Measurements from ENCODE around the gene MTUS2. TPM values are rescaled to one million over a fixed set of nuclear protein-coding genes. Genes with fewer than 3 reads are reported as not detected.

MTUS2 gene
- total and polyA plus RNA-seq, 9 of the 15 experiments (the other 6 are each of a cell fraction or from before 2014, with no cell fraction given): 0.01 to 0.28 (median 0.06) TPM; not detected in 1

DNA sequence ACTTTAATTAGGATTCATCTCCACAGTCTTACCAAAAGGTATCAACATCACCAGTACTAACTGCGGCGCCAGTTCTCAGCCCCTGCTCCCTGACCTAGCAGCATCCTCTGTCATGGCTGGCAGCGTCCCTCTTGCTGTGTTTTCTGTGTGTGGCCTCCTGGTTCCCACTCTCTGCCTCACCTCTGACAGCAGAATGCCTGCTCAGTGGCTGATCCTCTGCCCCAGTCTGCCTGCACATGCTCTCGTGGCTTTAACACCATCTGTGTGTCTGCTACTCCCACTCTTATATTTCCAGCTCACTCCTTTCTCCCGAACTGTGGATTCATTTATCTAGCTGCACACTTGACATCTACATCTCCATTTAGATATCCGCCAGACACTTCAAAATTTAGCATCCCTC is 341.5 kb downstream of the MTUS2 start:
- Histone ChIP-seq H3K4me2 (ENCODE audit: insufficient read depth, low read length) (no peak overlapping the region), H4K20me1 (replicated peaks; ENCODE audit: control insufficient read depth, insufficient read depth, low read length) (no peaks in the 10 kb centered on the region), H3K9me3 (replicated peaks; ENCODE audit: control insufficient read depth, insufficient read depth, low read depth, low read length) (no peaks in the 10 kb centered on the region), H3K4me3 (no peak overlapping the region), H3K4me1 (replicated peaks in 1 of 2; ENCODE audit: control insufficient read depth in 2 of 2, insufficient read depth in 2 of 2, low read length in 2 of 2) (no peaks in the 10 kb centered on the region), H2AFZ (ENCODE audit: low read depth, low read length) (no peak overlapping the region), H3K27ac (ENCODE audit: extremely low read depth, low read depth, low read length) (no peak overlapping the region), H3K27me3 (ENCODE audit: control insufficient read depth in 2 of 2, insufficient read depth in 2 of 2, low read length in 2 of 2) (no peaks in the 10 kb centered on the region), H3K9me1 (ENCODE audit: control insufficient read depth, insufficient read depth, low read length) (no peaks in the 10 kb centered on the region), H3K9ac (ENCODE audit: insufficient read depth in 1 of 2, low read depth in 2 of 2, low read length in 2 of 2) (no peak overlapping the region), H3K36me3 (ENCODE audit: control insufficient read depth, insufficient read depth, low read length) (no peaks in the 10 kb centered on the region), H3K79me2 (ENCODE audit: control insufficient read depth, insufficient read depth, low read length) (no peaks in the 10 kb centered on the region)
- intact Hi-C loops (cut with micrococcal nuclease) (no loop called here), in situ Hi-C loops (cut with MboI) (no loop called here)
- FAIRE-seq (no peak), ATAC-seq (no peak), DNase-seq (ENCODE audit: extremely low read depth in 1 of 4, low spot score in 3 of 4) (no peak)
- no TSS peak for BruUV-seq (replicated peaks)
- CTCF ChIA-PET (ENCODE audit: low intra/inter-chr PET ratio): no interaction called here
- WGBS (ENCODE audit: insufficient coverage, low coverage, missing lambda C conversion rate): 2% methylated on average over 6 of the region's 6 CpGs
- POLR2A ChIA-PET: no interaction called here
- TF ChIP-seq, protein P1, sequence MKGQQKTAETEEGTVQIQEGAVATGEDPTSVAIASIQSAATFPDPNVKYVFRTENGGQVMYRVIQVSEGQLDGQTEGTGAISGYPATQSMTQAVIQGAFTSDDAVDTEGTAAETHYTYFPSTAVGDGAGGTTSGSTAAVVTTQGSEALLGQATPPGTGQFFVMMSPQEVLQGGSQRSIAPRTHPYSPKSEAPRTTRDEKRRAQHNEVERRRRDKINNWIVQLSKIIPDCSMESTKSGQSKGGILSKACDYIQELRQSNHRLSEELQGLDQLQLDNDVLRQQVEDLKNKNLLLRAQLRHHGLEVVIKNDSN (CRISPR knock-in tag; IDR thresholded peaks at IDR 0.05): no peak
- TF ChIP-seq ZSCAN32 (CRISPR knock-in tag; IDR thresholded peaks at IDR 0.05) (no peak), PHB2 (IDR thresholded peaks at IDR 0.05; ENCODE audit: low read depth) (no peak), SMAD3 (CRISPR knock-in tag; conservative IDR thresholded peaks at IDR 0.05) (no peak), BRD4 (IDR thresholded peaks at IDR 0.05) (no peak), PCBP2 (IDR thresholded peaks at IDR 0.05; ENCODE audit: low read depth, low read length, poor library complexity, severe bottlenecking) (no peak), IRF2 (CRISPR knock-in tag; IDR thresholded peaks at IDR 0.05) (no peak), MAFK (IDR thresholded peaks at IDR 0.05; ENCODE audit: low read length) (no peak), ZNF174 (CRISPR knock-in tag; IDR thresholded peaks at IDR 0.05) (no peak), RUNX1 (IDR thresholded peaks at IDR 0.05; ENCODE audit: low read depth) (no peak)
- TF ChIP-seq, protein P2, sequence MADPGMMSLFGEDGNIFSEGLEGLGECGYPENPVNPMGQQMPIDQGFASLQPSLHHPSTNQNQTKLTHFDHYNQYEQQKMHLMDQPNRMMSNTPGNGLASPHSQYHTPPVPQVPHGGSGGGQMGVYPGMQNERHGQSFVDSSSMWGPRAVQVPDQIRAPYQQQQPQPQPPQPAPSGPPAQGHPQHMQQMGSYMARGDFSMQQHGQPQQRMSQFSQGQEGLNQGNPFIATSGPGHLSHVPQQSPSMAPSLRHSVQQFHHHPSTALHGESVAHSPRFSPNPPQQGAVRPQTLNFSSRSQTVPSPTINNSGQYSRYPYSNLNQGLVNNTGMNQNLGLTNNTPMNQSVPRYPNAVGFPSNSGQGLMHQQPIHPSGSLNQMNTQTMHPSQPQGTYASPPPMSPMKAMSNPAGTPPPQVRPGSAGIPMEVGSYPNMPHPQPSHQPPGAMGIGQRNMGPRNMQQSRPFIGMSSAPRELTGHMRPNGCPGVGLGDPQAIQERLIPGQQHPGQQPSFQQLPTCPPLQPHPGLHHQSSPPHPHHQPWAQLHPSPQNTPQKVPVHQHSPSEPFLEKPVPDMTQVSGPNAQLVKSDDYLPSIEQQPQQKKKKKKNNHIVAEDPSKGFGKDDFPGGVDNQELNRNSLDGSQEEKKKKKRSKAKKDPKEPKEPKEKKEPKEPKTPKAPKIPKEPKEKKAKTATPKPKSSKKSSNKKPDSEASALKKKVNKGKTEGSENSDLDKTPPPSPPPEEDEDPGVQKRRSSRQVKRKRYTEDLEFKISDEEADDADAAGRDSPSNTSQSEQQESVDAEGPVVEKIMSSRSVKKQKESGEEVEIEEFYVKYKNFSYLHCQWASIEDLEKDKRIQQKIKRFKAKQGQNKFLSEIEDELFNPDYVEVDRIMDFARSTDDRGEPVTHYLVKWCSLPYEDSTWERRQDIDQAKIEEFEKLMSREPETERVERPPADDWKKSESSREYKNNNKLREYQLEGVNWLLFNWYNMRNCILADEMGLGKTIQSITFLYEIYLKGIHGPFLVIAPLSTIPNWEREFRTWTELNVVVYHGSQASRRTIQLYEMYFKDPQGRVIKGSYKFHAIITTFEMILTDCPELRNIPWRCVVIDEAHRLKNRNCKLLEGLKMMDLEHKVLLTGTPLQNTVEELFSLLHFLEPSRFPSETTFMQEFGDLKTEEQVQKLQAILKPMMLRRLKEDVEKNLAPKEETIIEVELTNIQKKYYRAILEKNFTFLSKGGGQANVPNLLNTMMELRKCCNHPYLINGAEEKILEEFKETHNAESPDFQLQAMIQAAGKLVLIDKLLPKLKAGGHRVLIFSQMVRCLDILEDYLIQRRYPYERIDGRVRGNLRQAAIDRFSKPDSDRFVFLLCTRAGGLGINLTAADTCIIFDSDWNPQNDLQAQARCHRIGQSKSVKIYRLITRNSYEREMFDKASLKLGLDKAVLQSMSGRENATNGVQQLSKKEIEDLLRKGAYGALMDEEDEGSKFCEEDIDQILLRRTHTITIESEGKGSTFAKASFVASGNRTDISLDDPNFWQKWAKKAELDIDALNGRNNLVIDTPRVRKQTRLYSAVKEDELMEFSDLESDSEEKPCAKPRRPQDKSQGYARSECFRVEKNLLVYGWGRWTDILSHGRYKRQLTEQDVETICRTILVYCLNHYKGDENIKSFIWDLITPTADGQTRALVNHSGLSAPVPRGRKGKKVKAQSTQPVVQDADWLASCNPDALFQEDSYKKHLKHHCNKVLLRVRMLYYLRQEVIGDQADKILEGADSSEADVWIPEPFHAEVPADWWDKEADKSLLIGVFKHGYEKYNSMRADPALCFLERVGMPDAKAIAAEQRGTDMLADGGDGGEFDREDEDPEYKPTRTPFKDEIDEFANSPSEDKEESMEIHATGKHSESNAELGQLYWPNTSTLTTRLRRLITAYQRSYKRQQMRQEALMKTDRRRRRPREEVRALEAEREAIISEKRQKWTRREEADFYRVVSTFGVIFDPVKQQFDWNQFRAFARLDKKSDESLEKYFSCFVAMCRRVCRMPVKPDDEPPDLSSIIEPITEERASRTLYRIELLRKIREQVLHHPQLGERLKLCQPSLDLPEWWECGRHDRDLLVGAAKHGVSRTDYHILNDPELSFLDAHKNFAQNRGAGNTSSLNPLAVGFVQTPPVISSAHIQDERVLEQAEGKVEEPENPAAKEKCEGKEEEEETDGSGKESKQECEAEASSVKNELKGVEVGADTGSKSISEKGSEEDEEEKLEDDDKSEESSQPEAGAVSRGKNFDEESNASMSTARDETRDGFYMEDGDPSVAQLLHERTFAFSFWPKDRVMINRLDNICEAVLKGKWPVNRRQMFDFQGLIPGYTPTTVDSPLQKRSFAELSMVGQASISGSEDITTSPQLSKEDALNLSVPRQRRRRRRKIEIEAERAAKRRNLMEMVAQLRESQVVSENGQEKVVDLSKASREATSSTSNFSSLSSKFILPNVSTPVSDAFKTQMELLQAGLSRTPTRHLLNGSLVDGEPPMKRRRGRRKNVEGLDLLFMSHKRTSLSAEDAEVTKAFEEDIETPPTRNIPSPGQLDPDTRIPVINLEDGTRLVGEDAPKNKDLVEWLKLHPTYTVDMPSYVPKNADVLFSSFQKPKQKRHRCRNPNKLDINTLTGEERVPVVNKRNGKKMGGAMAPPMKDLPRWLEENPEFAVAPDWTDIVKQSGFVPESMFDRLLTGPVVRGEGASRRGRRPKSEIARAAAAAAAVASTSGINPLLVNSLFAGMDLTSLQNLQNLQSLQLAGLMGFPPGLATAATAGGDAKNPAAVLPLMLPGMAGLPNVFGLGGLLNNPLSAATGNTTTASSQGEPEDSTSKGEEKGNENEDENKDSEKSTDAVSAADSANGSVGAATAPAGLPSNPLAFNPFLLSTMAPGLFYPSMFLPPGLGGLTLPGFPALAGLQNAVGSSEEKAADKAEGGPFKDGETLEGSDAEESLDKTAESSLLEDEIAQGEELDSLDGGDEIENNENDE (IDR thresholded peaks at IDR 0.05; ENCODE audit: low read depth, low read length): no peak
- TF ChIP-seq, protein P3, sequence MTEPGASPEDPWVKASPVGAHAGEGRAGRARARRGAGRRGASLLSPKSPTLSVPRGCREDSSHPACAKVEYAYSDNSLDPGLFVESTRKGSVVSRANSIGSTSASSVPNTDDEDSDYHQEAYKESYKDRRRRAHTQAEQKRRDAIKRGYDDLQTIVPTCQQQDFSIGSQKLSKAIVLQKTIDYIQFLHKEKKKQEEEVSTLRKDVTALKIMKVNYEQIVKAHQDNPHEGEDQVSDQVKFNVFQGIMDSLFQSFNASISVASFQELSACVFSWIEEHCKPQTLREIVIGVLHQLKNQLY (CRISPR knock-in tag; conservative IDR thresholded peaks at IDR 0.05): no peak

All from K562 (cell line).